HuH-7.5 (cell line): ENCODE measurements around the gene IRF2BP2.
A peak's percentile ranks its signal among the peaks of the same experiment; 100 is the strongest.

Experiments
- DNase-seq: peaks from one replicate; pipeline ENCODE4 v3.0.0; 2011; ENCODE audit warnings: low spot score

Gene IRF2BP2

GRCh38 chr1:234583755-234584419 is 26.1 kb downstream of the IRF2BP2 start:
- no peak for DNase-seq

- no peak for DNase-seq
These were observed 27.2 kb downstream of the IRF2BP2 start for GRCh38 chr1:234582681-234583301.

GRCh38 chr1:234582186-234582585 is 27.8 kb downstream of the IRF2BP2 start:
- no peak for DNase-seq

GRCh38 chr1:234581063-234581714 is 28.8 kb downstream of the IRF2BP2 start:
- no peak for DNase-seq

- peak; percentile 44 for DNase-seq
These were observed 30.0 kb downstream of the IRF2BP2 start for GRCh38 chr1:234579967-234580366.

GRCh38 chr1:234578735-234579134 is 31.2 kb downstream of the IRF2BP2 start:
- DNase-seq, result no peak

- no peak for DNase-seq
These were observed 31.9 kb downstream of the IRF2BP2 start for GRCh38 chr1:234578087-234578486.

GRCh38 chr1:234573711-234574299 is 36.2 kb downstream of the IRF2BP2 start:
- no peak for DNase-seq

- DNase-seq, result no peak
These were observed 37.0 kb downstream of the IRF2BP2 start for GRCh38 chr1:234572966-234573365.

GRCh38 chr1:234571702-234572101 is 38.3 kb downstream of the IRF2BP2 start:
- DNase-seq, result no peak

GRCh38 chr1:234570329-234571120 is 39.5 kb downstream of the IRF2BP2 start:
- no peak for DNase-seq

- no peak for DNase-seq
These were observed 41.6 kb downstream of the IRF2BP2 start for GRCh38 chr1:234568345-234568744.

- no peak for DNase-seq
These were observed 44.8 kb downstream of the IRF2BP2 start for GRCh38 chr1:234565132-234565531.

- DNase-seq, result no peak
These were observed 45.6 kb downstream of the IRF2BP2 start for GRCh38 chr1:234564035-234565029.

- DNase-seq, result no peak
These were observed 47.6 kb downstream of the IRF2BP2 start for GRCh38 chr1:234562334-234562733.

- DNase-seq, result no peak
These were observed 48.7 kb downstream of the IRF2BP2 start for GRCh38 chr1:234561319-234561718.

- DNase-seq, result no peak
These were observed 49.9 kb downstream of the IRF2BP2 start for GRCh38 chr1:234559902-234560676.

GRCh38 chr1:234559152-234559901 is 50.7 kb downstream of the IRF2BP2 start:
- no peak for DNase-seq

- DNase-seq, result no peak
These were observed 51.6 kb downstream of the IRF2BP2 start for GRCh38 chr1:234558330-234558836.
